GM18519 (cell line): Measurements from ENCODE around the gene ZCCHC10.

ENCODE experiments used
- ATAC-seq: cut with Tn5 transposase; IDR thresholded peaks from one replicate; pipeline ENCODE4 v1.9.1; 2021; ENCODE audit warnings: mild to moderate bottlenecking, moderate library complexity; ENCODE audit not compliant: unreplicated experiment, low FRiP score

The ZCCHC10 gene

DNA sequence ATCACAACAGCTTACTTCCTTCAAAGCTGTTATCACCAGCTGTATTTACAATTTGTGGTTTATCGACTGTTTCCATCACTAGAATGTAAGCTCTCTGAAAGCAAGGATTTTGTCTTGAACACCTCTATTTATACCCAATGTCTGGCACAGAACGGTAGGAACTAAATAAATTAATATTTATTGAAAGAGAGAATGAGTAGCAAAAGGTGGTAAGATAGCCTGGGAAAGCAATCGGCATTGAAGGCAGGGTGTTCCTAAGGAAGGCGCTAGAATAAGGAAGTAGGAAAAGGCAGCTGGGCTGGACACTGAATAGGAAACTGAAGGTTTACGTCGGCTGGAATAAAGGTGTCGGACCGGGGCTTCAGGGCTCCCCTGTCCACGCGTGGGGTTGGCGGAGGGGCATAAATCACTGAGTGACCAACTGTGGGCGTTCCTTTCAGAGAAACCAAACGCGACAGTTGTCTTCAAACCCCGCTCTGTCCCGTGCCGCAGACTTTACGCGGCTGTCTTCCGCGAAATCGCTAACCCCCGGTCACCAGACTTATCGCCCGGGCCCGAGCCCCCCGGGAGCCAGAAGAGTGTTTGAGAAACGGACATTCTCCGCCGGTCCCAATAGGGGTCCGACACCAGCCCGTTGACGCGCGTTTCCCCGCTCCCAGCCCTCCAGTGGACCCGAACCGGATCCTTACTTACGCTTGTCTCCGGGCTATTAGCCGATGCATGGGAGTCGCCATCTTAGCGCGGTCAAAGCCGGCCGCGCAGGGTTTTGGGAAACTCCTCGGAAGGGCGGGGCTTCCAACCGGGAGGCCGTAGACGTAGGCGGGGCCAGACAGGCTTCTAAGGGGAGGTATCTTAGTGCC is at the start of gene ZCCHC10:
ZCCHC10 (minus strand) TSS at position 746 of the 860 bp plus-strand sequence; CDS start at position 734, 12 bp downstream.
- peak; percentile 84 for ATAC-seq

DNA sequence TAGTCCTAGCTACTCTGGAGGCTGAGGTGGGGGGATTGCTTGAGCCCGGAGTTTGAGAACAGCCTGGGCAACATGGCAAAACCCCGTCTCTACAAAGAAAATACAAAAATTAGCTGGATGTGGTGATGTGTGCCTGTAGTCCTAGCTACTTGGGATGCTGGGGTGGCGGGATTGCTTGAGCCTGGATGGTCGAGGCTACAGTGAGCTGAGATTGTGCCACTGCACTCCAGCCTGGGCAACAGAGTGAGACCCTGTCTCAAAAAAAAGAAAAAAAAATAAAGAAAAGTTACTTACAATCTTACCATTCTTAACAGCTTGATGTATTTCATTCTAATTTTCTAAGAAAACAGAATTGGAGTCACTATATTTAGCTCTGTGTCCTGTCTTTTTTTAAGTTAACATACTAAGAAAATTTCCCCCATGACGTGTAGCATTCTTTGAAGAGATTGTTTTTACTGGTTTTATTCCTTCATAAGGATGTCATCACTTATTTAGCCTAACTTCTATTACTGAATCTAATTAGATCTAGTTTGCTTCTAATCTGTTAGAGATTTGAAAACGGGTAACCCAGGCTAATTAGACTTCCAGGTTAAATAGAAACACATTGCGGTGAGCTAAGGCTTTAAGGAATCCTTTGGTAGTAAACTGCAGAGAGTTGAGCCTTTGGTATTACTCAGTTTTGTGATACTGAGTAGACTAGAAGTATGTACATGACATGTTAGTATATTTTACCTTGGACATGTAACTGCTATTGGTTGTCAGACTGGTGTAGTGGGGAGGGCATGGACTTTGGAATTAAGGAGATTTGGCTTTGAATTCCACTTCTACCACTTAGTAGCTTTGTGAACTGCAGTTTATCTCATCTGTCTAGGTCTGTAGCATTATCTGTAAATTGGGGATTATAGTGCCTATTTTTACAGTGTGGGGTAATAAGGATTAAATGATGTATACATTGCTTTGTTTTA is 49.5 kb upstream of the ZCCHC10 start:
- no peak for ATAC-seq

DNA sequence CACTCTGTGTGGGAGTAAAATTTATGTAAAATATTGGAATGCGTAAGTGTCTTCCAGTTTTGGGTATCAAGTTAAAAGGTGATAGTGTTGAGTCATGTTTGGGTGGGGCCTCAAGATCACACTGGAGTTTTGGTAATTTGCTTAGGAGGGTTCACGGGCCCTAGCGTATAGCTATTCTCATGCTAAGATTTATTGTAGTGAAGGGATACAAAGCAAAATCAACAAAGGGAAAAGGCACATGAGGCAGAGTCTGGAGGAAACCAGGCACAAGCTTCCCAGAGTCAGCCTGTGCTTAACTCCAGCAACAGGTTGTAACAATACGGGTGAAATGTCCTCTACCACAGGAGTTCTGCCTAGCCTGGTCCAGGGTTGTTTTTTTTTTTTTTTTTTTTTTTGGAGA is 45.7 kb upstream of the ZCCHC10 start:
- no peak for ATAC-seq

DNA sequence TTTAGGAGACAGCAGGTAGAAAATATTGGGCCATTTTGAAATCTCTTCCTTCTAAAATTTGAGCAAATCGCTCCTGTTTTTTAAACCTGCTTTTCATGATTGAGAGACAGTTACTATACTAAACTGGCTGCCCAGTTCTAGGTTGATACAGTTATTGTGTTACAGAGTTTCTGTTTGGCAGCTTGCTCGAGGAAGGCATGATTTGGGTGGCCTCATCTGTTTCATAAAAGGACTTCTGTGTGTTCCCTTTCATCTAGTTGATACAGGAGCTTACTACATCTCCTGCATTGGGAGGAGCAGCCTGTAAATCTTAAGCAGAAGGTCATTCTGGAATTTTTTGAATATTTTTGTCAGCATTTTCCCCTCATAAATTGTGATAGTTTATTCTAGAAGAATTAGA is 39.7 kb upstream of the ZCCHC10 start:
- ATAC-seq: no peak

DNA sequence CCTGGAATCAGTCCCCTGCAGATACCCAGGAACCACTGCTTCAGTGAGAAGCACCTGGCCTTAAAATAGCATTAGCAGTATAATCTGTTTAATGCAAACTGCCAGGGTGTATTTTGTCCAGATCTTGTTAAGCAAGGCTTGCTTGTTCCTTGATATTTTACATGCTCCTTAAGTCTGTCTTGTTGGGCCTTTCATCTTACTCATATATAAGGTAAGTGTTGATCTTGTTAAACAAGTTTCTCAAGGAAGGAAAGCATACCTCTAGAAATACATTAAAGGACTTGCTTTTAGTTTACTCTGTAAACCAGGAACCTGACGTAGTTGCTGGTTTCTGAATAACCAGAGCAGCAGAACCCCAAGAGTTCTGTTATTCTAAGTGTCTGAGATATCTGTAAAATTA is 39.1 kb upstream of the ZCCHC10 start:
- no peak for ATAC-seq

DNA sequence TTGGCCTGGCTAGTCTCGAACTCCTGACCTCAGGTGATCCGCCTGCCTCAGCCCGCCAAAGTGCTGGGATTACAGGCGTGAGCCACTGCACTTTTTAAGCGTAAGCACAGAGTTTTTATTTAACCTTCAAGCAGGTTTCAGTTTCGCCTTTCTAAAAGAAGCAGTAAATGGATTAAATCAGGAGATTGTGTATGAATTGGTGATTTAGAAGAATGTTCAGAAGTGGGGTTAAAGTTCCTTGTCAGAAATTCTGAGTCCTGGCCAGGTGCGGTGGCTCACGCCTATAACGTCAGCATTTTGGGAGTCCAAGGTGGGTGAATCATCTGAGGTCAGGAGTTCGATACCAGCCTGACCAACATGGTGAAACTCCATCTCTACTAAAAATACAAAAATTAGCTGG is 37.6 kb upstream of the ZCCHC10 start:
- no peak for ATAC-seq

DNA sequence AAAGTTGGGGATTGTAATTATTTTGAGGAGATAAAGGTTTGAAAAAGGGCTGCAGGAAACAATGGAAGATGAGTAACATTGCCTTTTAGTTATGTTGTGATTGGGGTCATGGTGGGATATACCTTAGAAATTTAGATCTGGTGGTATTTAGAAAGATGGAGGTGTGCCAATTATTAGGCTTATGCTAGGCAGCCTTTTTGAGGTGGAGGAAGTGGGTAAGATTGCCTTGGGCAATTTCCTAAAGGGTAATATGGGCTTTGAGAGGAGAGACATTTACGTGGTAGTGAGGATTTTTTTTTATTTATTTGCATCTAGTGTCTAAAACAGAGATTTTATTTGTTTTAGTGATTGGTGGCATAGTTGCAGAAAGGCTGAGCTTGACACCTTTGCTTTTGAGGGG is 35.9 kb upstream of the ZCCHC10 start:
- ATAC-seq: no peak

DNA sequence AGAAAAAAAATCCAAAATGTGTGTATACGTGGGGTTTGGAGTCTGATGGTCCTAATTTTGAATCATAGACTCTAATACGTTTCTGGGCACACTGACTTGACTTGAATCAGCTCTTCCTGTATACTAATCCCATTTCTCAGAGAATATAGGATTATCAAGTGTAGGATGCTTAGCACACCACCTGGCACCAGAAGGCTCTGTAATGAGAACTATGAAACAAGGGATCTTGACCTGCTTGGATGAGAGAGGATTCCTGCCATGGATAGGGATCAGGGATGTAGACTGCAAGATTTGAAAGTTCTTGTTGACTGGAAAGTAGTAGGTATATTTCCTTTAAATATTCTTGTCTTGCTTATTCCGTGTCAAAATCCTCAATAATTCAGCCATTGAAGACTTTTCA is 33.3 kb upstream of the ZCCHC10 start:
- ATAC-seq: no peak

DNA sequence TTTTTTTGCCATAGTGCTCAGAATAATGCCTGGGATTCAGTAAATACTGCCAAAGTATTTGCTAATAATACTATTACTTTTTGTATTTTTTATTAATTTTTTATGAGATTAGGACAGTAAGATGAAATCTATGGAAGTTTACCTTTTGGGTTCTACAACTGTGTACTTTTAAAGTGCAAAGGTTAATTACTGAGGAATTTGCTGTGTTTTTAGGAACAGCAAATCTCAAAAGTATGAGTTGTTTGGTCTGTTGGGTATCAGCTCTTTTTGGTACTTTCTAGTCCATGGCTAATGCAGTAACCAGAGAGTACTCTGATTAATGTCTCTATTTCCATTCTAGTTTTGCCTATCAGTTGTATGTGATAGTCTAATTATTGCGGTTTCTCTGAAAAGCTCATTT is 30.5 kb upstream of the ZCCHC10 start:
- no peak for ATAC-seq

DNA sequence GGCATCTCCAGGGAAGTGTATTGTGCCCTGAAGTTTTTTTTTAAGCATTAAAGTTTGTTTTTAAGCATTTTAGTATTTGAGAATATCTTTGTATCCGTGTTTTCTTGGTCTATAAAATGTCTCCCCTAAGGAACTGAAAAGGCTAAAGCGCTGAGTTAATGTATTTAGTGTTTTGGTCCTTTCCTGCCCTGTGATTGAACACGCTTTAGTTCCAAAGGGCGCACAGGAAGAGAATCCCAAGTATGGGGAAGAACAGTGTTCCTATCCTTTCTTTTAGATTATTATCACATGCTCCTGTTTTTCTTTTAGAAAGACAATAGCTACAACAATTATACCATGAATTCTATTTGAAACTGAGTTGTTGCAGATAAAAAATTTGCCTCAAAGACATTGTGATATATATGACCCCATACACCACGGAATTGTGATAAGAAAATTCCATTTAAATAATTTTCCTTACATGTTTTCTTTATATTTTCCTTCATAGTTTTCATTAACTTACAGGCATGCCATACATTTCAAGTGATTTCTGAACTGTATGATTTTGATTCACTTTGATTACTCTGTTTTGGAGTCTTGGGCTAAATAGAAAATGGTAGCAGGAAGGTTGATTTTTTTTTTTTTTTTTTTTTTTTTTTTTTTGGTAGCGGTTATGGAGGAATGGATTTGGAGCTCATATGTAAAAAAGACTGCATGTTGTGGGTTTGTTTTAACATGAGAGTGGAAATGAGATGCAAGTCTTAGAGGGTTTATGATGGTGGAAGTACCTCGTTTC is 28.5 kb upstream of the ZCCHC10 start:
- ATAC-seq: no peak

DNA sequence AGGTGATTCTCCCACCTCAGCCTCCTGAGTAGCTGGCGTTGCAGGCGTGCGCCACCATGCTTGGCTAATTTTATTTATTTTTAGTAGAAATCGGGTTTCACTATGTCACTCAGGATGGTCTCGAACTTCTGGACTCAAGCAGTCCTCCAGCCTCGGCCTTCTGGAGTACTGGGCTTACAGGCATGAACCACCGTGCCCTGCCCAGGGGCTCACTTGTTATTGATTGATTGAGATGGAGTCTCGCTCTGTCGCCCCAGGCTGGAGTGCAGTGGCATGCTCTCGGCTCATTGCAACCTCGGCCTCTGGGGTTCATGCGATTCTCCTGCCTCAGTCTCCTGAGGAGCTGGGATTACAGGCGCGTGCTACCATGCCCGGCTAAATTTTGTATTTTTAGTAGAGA is 27.1 kb upstream of the ZCCHC10 start:
- no peak for ATAC-seq

DNA sequence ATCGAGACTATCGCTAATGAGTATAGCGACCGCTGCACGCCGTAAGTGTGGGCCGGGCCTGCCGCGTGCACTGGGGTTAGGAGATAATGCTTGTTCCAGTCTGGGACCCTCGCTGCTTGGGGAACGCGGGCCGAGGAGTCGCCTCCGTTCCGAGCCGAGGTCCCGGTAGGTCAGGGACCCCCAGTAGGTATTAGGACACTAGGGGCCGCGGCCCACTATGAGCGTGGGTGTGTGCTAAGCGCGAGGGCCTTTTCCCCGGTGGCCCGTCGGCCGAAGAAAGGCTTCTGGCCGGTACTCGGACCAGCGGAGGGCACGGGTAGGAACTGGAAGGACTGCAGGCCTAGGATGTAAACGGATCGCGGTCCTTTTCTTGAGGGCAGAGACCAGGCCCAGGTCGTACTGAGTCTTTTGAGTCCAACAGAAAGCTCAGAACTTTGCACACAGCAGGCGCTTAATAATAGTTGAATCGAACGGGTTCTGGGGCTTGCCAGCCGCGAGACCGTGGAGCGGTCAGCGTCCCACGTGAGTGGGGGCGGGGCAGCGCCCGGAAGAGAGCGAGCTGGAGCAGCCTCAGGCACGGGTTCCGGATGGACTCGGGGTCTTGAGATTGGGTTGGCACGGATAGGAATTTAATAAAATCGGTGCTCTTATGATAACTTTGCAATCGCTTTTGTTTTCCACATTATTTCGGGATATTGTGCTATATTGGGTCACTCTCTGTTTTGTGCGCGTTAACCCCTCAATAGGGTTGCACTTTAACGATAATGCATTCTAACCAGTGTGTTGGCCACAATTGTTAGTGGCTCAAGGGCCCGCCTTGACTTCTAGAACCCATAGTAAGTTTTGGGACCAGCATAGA is 26.2 kb upstream of the ZCCHC10 start:
- ATAC-seq: peak; percentile 30

DNA sequence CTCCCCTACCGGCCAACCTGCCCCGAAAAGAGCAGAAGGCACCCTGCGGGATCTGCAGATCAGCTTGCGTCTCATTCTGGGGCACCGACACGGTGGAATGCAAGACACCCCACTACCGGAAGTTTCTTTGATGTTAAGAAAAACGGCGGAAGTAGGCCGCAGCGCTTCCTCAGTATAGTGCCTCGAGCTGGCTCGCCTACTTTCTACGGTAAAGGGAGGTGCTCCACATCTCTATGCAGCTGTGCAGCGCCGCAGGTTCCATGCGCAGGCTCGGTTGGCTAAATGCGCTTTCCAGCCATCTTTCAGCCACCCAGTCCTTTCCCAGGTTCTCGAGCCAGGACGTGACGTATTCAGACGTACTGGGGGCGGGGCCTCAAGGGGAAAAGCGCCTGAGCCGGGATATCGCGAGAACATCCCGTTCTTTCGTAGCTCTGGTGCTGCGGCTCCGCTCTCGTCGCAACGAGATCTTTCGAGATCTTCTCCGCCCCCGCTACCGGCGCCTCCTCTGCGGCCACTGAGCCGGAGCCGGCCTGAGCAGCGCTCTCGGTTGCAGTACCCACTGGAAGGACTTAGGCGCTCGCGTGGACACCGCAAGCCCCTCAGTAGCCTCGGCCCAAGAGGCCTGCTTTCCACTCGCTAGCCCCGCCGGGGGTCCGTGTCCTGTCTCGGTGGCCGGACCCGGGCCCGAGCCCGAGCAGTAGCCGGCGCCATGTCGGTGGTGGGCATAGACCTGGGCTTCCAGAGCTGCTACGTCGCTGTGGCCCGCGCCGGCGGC is 25.4 kb upstream of the ZCCHC10 start, which contains the start of gene HSPA4:
HSPA4 (plus strand) TSS at position 472 of the 775 bp plus-strand sequence; CDS start at position 710, 238 bp downstream.
- peak; percentile 73 for ATAC-seq

DNA sequence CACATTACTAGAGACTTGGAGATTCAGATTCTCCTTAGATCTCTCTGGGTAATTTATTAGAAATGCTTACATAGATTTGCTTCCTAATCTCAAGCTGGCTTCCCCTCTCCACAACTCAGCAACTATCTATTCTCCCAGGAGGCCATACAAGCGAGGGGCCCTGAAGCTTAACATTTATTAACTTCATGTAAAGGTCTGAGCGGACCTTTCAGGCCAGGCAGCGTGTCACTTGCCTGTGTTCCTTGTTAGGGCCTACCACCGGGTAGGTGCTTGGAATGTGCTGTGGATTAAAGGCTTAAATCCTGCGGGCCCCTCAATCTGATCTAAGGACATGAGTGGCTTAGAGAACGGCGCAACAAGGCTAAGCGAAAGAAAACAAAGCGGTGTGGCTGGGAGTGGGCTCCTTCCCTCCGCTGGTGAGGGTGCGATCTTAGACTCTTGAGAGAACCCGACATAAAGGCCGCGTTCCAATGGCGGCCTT is 24.8 kb upstream of the ZCCHC10 start:
- no peak for ATAC-seq

DNA sequence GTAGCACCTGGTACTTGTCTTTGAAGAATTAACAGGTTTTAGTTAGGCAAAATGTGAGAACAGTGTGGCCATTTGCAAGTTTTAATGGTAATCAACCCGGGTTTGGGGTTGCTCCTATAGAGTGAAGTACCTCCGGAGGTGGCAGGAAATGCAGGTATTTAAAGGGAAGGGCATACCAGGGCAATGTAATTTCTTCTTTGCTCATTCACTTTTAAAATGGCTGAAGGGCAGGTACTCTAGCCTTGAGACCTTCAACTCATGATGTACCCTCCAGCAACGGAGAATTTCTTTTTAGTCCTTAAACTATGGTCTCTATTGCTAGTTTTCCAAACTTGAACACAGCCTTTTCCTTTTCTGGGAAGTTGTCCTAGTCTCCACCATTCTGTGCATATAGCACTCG is 24.2 kb upstream of the ZCCHC10 start:
- ATAC-seq: no peak

DNA sequence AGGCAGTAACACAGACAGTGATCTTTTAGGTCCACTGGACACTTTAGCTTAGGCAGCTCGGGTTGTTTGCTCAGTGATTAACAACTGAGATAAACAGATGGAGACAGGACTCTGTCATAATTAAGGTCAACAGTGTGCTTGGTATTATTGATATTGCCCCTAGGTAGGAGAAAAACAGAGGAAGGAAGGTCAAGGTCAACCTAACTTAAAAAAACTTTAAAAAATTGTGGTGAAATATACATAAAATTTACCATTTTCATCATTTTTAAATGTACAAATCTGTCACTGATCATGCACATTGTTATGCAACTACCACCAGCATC is 23.3 kb upstream of the ZCCHC10 start:
- no peak for ATAC-seq

DNA sequence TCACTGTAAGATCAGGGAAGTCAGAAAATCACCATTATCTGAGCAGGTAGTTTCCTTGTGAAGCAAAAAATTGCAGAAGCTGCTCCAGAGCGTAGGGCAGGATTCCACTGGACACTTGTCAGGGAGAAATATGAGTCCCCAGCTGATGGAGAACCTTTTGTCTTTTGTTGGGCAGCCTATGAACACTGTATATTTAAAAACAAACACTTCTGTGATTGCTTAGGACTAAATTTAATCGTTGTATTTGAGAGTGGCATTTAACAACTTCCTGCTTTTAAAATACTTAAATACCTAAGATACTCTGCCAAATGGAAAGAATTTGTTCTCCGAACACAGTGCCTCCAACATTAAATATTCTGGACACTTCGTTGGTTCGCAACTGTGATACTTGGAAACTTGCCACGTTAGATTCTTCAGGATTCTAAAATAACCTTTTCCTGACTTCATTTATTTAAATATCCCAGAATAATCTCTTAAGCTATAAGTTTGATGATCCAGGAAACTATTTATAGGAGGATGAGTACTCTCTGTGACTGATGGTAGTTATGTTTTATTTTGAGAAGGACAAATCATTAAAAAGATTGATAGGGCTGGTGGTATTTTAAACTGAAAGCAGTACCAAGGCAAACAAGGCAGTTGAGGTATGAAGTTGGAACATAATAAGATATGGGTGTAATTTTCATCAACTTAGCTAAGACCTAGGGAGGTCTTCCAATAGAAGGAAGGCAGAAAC is 22.8 kb upstream of the ZCCHC10 start:
- ATAC-seq: no peak

DNA sequence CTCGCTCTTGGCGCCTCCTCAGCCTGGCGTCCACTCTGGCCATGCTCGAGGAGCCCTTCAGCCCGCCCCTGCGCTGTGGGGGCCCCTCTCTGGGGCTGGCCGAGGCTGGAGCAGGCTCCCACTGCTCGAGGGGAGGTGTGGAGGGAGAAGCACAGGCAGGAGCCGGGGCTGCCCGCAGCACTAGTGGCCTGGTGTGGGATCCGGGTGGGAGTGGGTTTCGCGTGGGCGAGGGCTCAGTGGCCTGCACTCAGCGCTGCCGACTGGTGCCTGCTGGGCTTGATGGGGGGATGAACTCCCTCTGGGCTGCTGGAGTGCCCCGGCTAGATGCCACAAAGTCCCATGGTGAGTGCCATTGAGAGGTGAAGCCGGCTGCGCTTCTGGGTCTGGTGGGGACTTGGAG is 21.1 kb upstream of the ZCCHC10 start:
- ATAC-seq: no peak
